Thoracic aorta (tissue), 2 donors: ENCODE results near the gene ZFP30. TPM values are rescaled to one million over a fixed set of nuclear protein-coding genes. Genes with fewer than 3 reads are reported as not detected.

Source experiments
- ATAC-seq: fragments of 150-250 bp; one replicate; pipeline ENCODE4 v1.8.0; 2017; ENCODE audit warnings: low read depth; ENCODE audit not compliant: insufficient number of reproducible peaks, low FRiP score
- DNase-seq: peaks from one replicate; pipeline ENCODE4 v3.0.0-alpha.2; 2020; ENCODE audit warnings: low spot score
- H3K27ac ChIP-seq, 2 donors: fragments of 200-600 bp; sonication (generic); 1 replicate in 1 of 2; 2 replicates in 1 of 2; pipeline ENCODE4 v1.5.1; 2016; ENCODE audit warnings: mild to moderate bottlenecking in 2 of 2, moderate library complexity in 2 of 2
- H3K27me3 ChIP-seq: fragments of 200-600 bp; sonication (generic); replicated peaks from 2 replicates; pipeline ENCODE4 v1.6.0; 2016; ENCODE audit warnings: mild to moderate bottlenecking; ENCODE audit not compliant: insufficient read depth
- H3K36me3 ChIP-seq: fragments of 200-600 bp; sonication (generic); one replicate; pipeline ENCODE4 v1.5.1; 2016
- H3K4me1 ChIP-seq, 2 donors: fragments of 200-600 bp; sonication (generic); 1 replicate in 1 of 2; 2 replicates in 1 of 2; pipeline versions ENCODE4 v1.5.1 to v1.6.0; 2016; ENCODE audit warnings: low read depth in 2 of 2, mild to moderate bottlenecking in 1 of 2; ENCODE audit not compliant: control insufficient read depth in 1 of 2
- H3K4me3 ChIP-seq: fragments of 200-600 bp; sonication (generic); 2 replicates; pipeline ENCODE4 v1.5.1; 2016; ENCODE audit warnings: mild to moderate bottlenecking
- H3K9me3 ChIP-seq: fragments of 200-600 bp; sonication (generic); 2 replicates; pipeline ENCODE4 v1.5.1; 2016
- CTCF ChIP-seq: fragments of 200-600 bp; sonication (generic); IDR thresholded peaks from one replicate; pipeline ENCODE4 v1.5.1; 2019; ENCODE audit warnings: antibody characterized with exemption
- total RNA-seq, 2 donors: library from RNA; depleted of rRNA; stranded (reverse); fragments of >200 nt; gene quantifications; one replicate each; pipeline versions ENCODE4 v1.1.0 to v1.2.3, GENCODE V29; 2016

ZFP30 gene
- total RNA-seq, 2 donors from 2014 or later = 6.6 to 23.6 TPM

- DNase-seq (no peak), ATAC-seq (no peak)
- Histone ChIP-seq H3K4me3 (peak overlapping the region; percentile 95), H3K9me3 (no peaks in the 10 kb centered on the region), H3K36me3 (peaks cover under 1% of the 10 kb centered on the region), H3K27me3 (no peaks in the 10 kb centered on the region), H3K4me1 (peaks cover 17 to 26% of the 10 kb centered on the region in 2 donors), H3K27ac (peak overlapping the region; percentile 76 to 82)
- no peak for TF ChIP-seq CTCF
These were observed 500 bp downstream of the ZFP30 start for GRCh38 chr19:37654629-37655300.

GRCh38 chr19:37654118-37654517, 1.1 kb downstream of the ZFP30 start:
- ATAC-seq = no peak
- Histone ChIP-seq H3K9me3 (peaks cover 6% of the 10 kb centered on the region), H3K27me3 (no peaks in the 10 kb centered on the region), H3K36me3 (peaks cover 6% of the 10 kb centered on the region), H3K4me3 (peak overlapping the region; percentile 95), H3K27ac (peak overlapping the region; percentile 76 to 82), H3K4me1 (peaks cover 17 to 26% of the 10 kb centered on the region in 2 donors)
- no peak for DNase-seq
- TF ChIP-seq CTCF = no peak

- TF ChIP-seq CTCF = no peak
- Histone ChIP-seq H3K27ac (no peak overlapping the region), H3K4me1 (no peaks in the 10 kb centered on the region), H3K36me3 (peaks cover 40% of the 10 kb centered on the region), H3K27me3 (no peaks in the 10 kb centered on the region), H3K9me3 (peaks cover 97% of the 10 kb centered on the region), H3K4me3 (peak overlapping the region; percentile 17)
- no peak for ATAC-seq
- no peak for DNase-seq
These were observed 19.9 kb downstream of the ZFP30 start for GRCh38 chr19:37635076-37636056.

GRCh38 chr19:37594982-37595382, 60.3 kb downstream of the ZFP30 start:
- Histone ChIP-seq H3K27ac (peak overlapping the region; percentile 90 to 95), H3K4me3 (peak overlapping the region; percentile 99), H3K9me3 (peaks cover 12% of the 10 kb centered on the region), H3K36me3 (peaks cover 16% of the 10 kb centered on the region), H3K4me1 (peaks cover 11 to 16% of the 10 kb centered on the region in 2 donors), H3K27me3 (no peaks in the 10 kb centered on the region)
- peak; percentile 75 for ATAC-seq
- DNase-seq = peak; percentile 37
- TF ChIP-seq CTCF = no peak
